Measurements from ENCODE around the gene SLC35E3. TPM values are rescaled to one million over a fixed set of nuclear protein-coding genes. Genes with fewer than 3 reads are reported as not detected.

Gene SLC35E3
- 1 to 10 TPM; 5.0 to 8.6 (median 6.6) TPM for total RNA-seq
- 1 to 10 TPM; 4.1 to 4.2 TPM for polyA plus RNA-seq

- DNase-seq (peak; percentile 86 to 96 (median 90)), ATAC-seq (peak; percentile 99 to 100 (median 100)), FAIRE-seq (no peak)
- Histone ChIP-seq H3K27me3 (no peaks in the 10 kb centered on the region), H3K27ac (peak within 1 kb of the TSS; percentile 28 to 60 (median 58)), H3K4me3 (peak within 1 kb of the TSS; percentile 34 to 81 (median 70)), H3K36me3 (no peaks in the 10 kb centered on the region), H3K9me3 (no peaks in the 10 kb centered on the region), H3K4me1 (peaks cover 8 to 9% (median 8%) of the 10 kb centered on the region in 3 donors)
- intact Hi-C loops (cut with DNase I): no loop called here
- no peak for TF ChIP-seq CTCF (IDR thresholded peaks at IDR 0.05)
- 0% methylated on average over 52 of the region's 52 CpGs for WGBS, 2 donors
Measured at GRCh38 chr12:68745904-68746571, at the start of gene SLC35E3. SLC35E3 (plus strand) TSS chr12:68746176; CDS start chr12:68746378, 202 bp downstream.

- no peaks in the 10 kb centered on the region for H3K4me1 ChIP-seq
- H3K4me3 ChIP-seq: no peak overlapping the region
- no peak for FAIRE-seq
- no peak for ATAC-seq
- intact Hi-C loops (cut with DNase I): no loop called here
- no peak for TF ChIP-seq CTCF (IDR thresholded peaks at IDR 0.05)
- WGBS, 2 donors: 76 to 83% methylated on average over 1 of the region's 1 CpG
- H3K27me3 ChIP-seq: no peaks in the 10 kb centered on the region
- H3K36me3 ChIP-seq: peaks cover 3 to 51% (median 12%) of the 10 kb centered on the region in 3 donors
- no peak for DNase-seq
- no peak overlapping the region for H3K27ac ChIP-seq
- no peaks in the 10 kb centered on the region for H3K9me3 ChIP-seq
Measured at GRCh38 chr12:68699486-68699885, 46.5 kb upstream of the SLC35E3 start.

GRCh38 chr12:68727776-68728175 is 18.2 kb upstream of the SLC35E3 start:
- H3K27ac ChIP-seq: no peak overlapping the region
- no peaks in the 10 kb centered on the region for H3K27me3 ChIP-seq
- no peak overlapping the region for H3K4me3 ChIP-seq
- 90 to 95% methylated on average over 7 of the region's 7 CpGs for WGBS, 2 donors
- intact Hi-C loops (cut with DNase I): no loop called here
- H3K9me3 ChIP-seq: no peaks in the 10 kb centered on the region
- H3K36me3 ChIP-seq: peaks cover 0 to 19% (median 5%) of the 10 kb centered on the region in 3 donors
- TF ChIP-seq CTCF (IDR thresholded peaks at IDR 0.05): no peak
- FAIRE-seq: no peak
- DNase-seq: no peak
- no peak for ATAC-seq
- no peaks in the 10 kb centered on the region for H3K4me1 ChIP-seq

GRCh38 chr12:68733661-68734071 is 12.3 kb upstream of the SLC35E3 start:
- no peak overlapping the region for H3K4me3 ChIP-seq
- no peak overlapping the region for H3K27ac ChIP-seq
- no peaks in the 10 kb centered on the region for H3K27me3 ChIP-seq
- no peak for FAIRE-seq
- H3K9me3 ChIP-seq: no peaks in the 10 kb centered on the region
- intact Hi-C loops (cut with DNase I): no loop called here
- 97% methylated on average over 4 of the region's 4 CpGs for WGBS, 2 donors
- TF ChIP-seq CTCF (IDR thresholded peaks at IDR 0.05): no peak
- no peak for ATAC-seq
- no peak for DNase-seq
- peaks cover 0 to 27% (median 9%) of the 10 kb centered on the region in 3 donors for H3K36me3 ChIP-seq
- no peaks in the 10 kb centered on the region for H3K4me1 ChIP-seq

- H3K27me3 ChIP-seq: no peaks in the 10 kb centered on the region
- DNase-seq (no peak), FAIRE-seq (no peak), ATAC-seq (no peak)
- H3K9me3 ChIP-seq: no peaks in the 10 kb centered on the region
- peaks cover 0 to 6% (median 5%) of the 10 kb centered on the region in 3 donors for H3K36me3 ChIP-seq
- H3K4me3 ChIP-seq: no peak overlapping the region
- no peak overlapping the region for H3K27ac ChIP-seq
- intact Hi-C loops (cut with DNase I): no loop called here
- H3K4me1 ChIP-seq: no peaks in the 10 kb centered on the region
- no peak for TF ChIP-seq CTCF (IDR thresholded peaks at IDR 0.05)
- 85 to 86% methylated on average over 6 of the region's 6 CpGs for WGBS, 2 donors
Measured at GRCh38 chr12:68739891-68740290, 6.1 kb upstream of the SLC35E3 start.

All from pancreas (tissue), 10 donors.